ENCODE results near the gene PKD1L1. TPM values are rescaled to one million over a fixed set of nuclear protein-coding genes. Genes with fewer than 3 reads are reported as not detected.

Gene PKD1L1
- total RNA-seq, 3 donors from 2014 or later (not counting 1 experiment from before 2014, with no cell fraction given), result 0.33 to 0.48 (median 0.38) TPM

GRCh38 chr7:47885309-47885986, 62.8 kb downstream of the PKD1L1 start:
- intact Hi-C loops (cut with micrococcal nuclease), result no loop called here
- no peaks in the 10 kb centered on the region for H3K4me1 Mint-ChIP-seq
- no peak for ATAC-seq

DNA sequence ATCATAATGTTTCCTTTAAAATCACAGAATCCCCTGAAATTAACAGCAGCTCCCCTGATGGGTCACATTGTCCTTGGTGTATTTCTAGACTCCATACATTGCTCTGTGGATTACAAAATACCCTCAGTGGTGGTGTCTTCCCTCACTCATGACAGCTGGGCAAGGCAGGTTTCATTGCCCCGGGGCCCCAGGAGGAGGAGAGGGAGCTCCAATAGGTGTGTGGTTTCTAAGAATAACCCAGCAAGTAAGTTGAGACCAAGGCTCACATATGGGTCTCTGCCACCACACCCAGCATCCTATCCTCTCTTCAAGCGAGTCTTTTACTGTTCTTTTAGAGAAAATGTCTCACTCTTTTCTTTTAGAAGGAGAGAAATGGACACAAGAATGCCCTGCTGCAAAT, 63.6 kb downstream of the PKD1L1 start:
- Histone ChIP-seq H3K4me1 (ENCODE audit: control insufficient read depth, insufficient read depth, low read length) (no peaks in the 10 kb centered on the region), H3K27ac (ENCODE audit: low read length) (no peak overlapping the region), H3K27me3 (ENCODE audit: control insufficient read depth, insufficient read depth, low read length) (no peaks in the 10 kb centered on the region), H3K4me3 (ENCODE audit: low read length) (no peak overlapping the region), H3K9me3 (ENCODE audit: control insufficient read depth, insufficient read depth, low read length) (no peaks in the 10 kb centered on the region), H3K36me3 (ENCODE audit: control insufficient read depth, insufficient read depth, low read length) (no peaks in the 10 kb centered on the region)
- Mint-ChIP-seq H3K9me3 (no peaks in the 10 kb centered on the region), H3K4me1 (no peaks in the 10 kb centered on the region), H3K27me3 (ENCODE audit: low read depth in 2 of 2) (no peaks in the 10 kb centered on the region), H3K4me3 (no peak overlapping the region), H3K27ac (no peak overlapping the region), H3K36me3 (no peaks in the 10 kb centered on the region)
- 38% methylated on average over 1 of the region's 2 CpGs for WGBS (ENCODE audit: insufficient coverage)
- no peak for TF ChIP-seq CTCF (IDR thresholded peaks at IDR 0.05)
- intact Hi-C loops (cut with micrococcal nuclease), result no loop called here
- no peak for DNase-seq
- no peak for ATAC-seq

More at GRCh38 chr7:47885309-47885986, 62.8 kb downstream of the PKD1L1 start:
- no peaks in the 10 kb centered on the region for H3K9me3 ChIP-seq (ENCODE audit: control insufficient read depth, insufficient read depth, low read length)
- H3K27ac ChIP-seq (ENCODE audit: low read length), result no peak overlapping the region
- DNase-seq, result no peak
- 82% methylated on average over 10 of the region's 10 CpGs for WGBS (ENCODE audit: insufficient coverage)
- H3K36me3 Mint-ChIP-seq, result no peaks in the 10 kb centered on the region
- H3K27me3 ChIP-seq (ENCODE audit: control insufficient read depth, insufficient read depth, low read length), result no peaks in the 10 kb centered on the region
- no peaks in the 10 kb centered on the region for H3K36me3 ChIP-seq (ENCODE audit: control insufficient read depth, insufficient read depth, low read length)
- no peak overlapping the region for H3K27ac Mint-ChIP-seq
- no peaks in the 10 kb centered on the region for H3K27me3 Mint-ChIP-seq (ENCODE audit: low read depth in 2 of 2)
- no peaks in the 10 kb centered on the region for H3K4me1 ChIP-seq (ENCODE audit: control insufficient read depth, insufficient read depth, low read length)
- TF ChIP-seq CTCF (IDR thresholded peaks at IDR 0.05), result no peak
- no peak overlapping the region for H3K4me3 Mint-ChIP-seq
- no peak overlapping the region for H3K4me3 ChIP-seq (ENCODE audit: low read length)
- no peaks in the 10 kb centered on the region for H3K9me3 Mint-ChIP-seq

DNA sequence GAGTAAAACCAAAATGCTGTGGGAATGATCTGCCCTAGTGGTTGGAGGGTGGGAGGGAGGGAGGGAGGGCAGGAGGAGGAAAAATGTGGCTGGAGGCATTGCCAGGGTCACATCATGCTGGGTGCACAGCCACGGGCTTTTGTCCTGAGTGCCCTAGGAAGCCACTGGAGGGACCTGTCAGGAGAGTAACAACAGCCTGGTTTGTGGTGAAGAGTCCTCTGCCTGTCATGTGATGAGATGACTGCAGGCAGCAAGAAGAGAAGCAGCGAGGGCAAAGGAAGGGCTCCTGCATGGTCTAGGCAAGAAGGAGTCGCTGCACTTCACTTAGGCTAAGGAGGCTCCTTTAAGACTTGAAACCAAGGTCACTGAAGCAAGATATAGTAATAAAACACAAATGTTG, 65.6 kb downstream of the PKD1L1 start:
- ATAC-seq, result no peak
- TF ChIP-seq CTCF (IDR thresholded peaks at IDR 0.05), result no peak
- H3K36me3 Mint-ChIP-seq, result no peaks in the 10 kb centered on the region
- Histone ChIP-seq H3K4me3 (ENCODE audit: low read length) (no peak overlapping the region), H3K27me3 (ENCODE audit: control insufficient read depth, insufficient read depth, low read length) (no peaks in the 10 kb centered on the region), H3K4me1 (ENCODE audit: control insufficient read depth, insufficient read depth, low read length) (no peaks in the 10 kb centered on the region), H3K27ac (ENCODE audit: low read length) (no peak overlapping the region), H3K36me3 (ENCODE audit: control insufficient read depth, insufficient read depth, low read length) (no peaks in the 10 kb centered on the region), H3K9me3 (ENCODE audit: control insufficient read depth, insufficient read depth, low read length) (no peaks in the 10 kb centered on the region)
- H3K4me1 Mint-ChIP-seq, result no peaks in the 10 kb centered on the region
- intact Hi-C loops (cut with micrococcal nuclease), result no loop called here
- DNase-seq, result no peak
- H3K9me3 Mint-ChIP-seq, result no peaks in the 10 kb centered on the region
- no peak overlapping the region for H3K4me3 Mint-ChIP-seq
- H3K27me3 Mint-ChIP-seq (ENCODE audit: low read depth in 2 of 2), result peaks cover 0 to 4% of the 10 kb centered on the region in 2 donors
- WGBS (ENCODE audit: insufficient coverage), result 44% methylated on average over 3 of the region's 3 CpGs
- no peak overlapping the region for H3K27ac Mint-ChIP-seq

GRCh38 chr7:47881256-47881655, 67.0 kb downstream of the PKD1L1 start:
- peaks cover 0 to 4% of the 10 kb centered on the region in 2 donors for H3K27me3 Mint-ChIP-seq (ENCODE audit: low read depth in 2 of 2)
- ATAC-seq (no peak), DNase-seq (no peak)
- H3K4me1 Mint-ChIP-seq, result no peaks in the 10 kb centered on the region
- H3K27ac Mint-ChIP-seq, result no peak overlapping the region
- WGBS (ENCODE audit: insufficient coverage), result 91% methylated on average over 3 of the region's 4 CpGs
- intact Hi-C loops (cut with micrococcal nuclease), result no loop called here
- TF ChIP-seq CTCF (IDR thresholded peaks at IDR 0.05), result no peak
- Histone ChIP-seq H3K4me3 (ENCODE audit: low read length) (no peak overlapping the region), H3K9me3 (ENCODE audit: control insufficient read depth, insufficient read depth, low read length) (no peaks in the 10 kb centered on the region), H3K36me3 (ENCODE audit: control insufficient read depth, insufficient read depth, low read length) (no peaks in the 10 kb centered on the region), H3K27ac (ENCODE audit: low read length) (no peak overlapping the region), H3K4me1 (ENCODE audit: control insufficient read depth, insufficient read depth, low read length) (no peaks in the 10 kb centered on the region), H3K27me3 (ENCODE audit: control insufficient read depth, insufficient read depth, low read length) (no peaks in the 10 kb centered on the region)
- H3K36me3 Mint-ChIP-seq, result no peaks in the 10 kb centered on the region
- no peaks in the 10 kb centered on the region for H3K9me3 Mint-ChIP-seq
- no peak overlapping the region for H3K4me3 Mint-ChIP-seq
